Measurements from ENCODE around the gene MARCOL. TPM values are rescaled to one million over a fixed set of nuclear protein-coding genes. Genes with fewer than 3 reads are reported as not detected.
"Not testable (repeated sequence)": the region's sequence is repeated elsewhere in the genome, so short reads cannot be mapped to it uniquely, and the experiment has no call there.

Gene MARCOL
- total RNA-seq, 1 donor from 2014 or later: not detected

DNA sequence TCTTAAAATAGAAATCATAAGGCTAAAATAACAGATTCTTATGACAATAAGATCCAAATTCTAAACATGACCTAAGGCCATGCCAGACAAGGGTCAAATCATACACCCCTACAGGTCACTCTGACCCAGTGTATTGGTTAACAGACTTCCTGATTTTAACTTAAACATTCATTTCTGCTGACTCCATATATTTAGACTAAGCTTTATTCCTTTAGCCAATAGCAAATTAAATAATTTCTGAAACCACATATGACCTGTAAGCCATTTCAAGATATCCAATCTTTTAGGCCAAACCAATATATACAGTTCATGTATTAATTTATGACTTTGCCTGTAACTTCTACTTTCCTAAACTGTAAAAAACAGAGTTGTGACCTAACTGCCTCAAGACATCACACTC, 22.9 kb downstream of the MARCOL start:
- no peak for ATAC-seq
- DNase-seq (ENCODE audit: low spot score): no peak

DNA sequence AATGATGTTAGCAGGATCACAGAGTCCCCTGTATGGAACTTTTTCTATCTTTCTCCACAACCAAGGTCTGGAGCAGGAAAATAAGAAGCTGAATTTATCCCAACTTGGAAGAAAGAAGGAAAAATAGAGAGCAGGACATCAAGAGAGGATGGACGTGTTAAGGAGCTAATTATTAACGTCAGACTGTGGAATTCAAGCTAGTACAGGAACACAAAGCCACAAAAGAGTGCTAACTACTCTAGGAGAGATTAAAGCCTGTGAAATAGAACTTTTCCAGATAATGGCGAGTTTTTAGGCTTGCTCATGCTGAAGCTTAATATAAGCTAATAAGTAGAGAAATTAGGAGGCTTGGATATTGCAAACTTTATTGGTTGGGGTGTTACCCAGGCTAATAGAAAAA, 29.6 kb downstream of the MARCOL start:
- no peak for DNase-seq (ENCODE audit: low spot score)
- ATAC-seq: no peak

DNA sequence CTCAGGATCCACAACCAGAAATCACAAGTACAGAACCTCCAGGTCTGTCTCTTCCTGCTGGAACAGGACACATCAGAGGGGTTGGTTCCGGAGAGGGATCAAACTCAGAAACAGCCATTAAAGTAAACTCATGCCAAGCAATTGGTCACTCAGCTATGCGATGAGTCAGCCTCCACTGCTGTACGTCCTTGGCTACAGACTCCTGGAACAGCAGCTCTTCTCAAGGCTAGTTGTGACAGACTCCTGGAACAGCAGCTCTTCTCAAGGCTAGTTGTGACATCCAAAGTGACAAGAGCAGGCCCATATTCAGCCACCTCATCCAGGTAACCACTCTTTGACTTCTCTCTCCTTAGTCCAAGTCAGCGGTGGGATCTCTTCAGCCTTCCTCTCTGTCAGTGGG, 30.2 kb downstream of the MARCOL start, which contains the start of gene SPINK13:
SPINK13 (plus strand) TSS at position 229 of the 400 bp plus-strand sequence. CDS start 1,279 bp downstream, outside the sequence.
- no peak for DNase-seq (ENCODE audit: low spot score)

DNA sequence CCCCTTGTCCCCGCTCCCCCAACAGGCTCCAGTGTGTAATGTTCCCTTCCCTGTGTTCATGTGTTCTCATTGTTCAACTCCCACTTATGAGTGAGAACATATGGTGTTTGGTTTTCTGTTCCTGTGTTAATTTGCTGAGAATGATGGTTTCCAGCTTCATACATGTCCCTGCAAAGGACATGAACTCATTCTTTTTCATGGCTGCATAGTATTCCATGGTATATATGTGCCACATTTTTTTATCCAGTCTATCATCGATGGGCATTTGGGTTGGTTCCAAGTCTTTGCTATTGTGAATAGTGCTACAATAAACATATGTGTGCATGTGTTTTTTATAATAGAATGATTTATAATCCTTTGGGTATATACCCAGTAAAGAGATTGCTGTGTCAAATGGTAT, 36.8 kb downstream of the MARCOL start:
- ATAC-seq; DNase-seq (ENCODE audit: low spot score): not testable (repeated sequence)

More for the DNA sequence above, 30.2 kb downstream of the MARCOL start, which contains the start of gene SPINK13:
- no peak for ATAC-seq

DNA sequence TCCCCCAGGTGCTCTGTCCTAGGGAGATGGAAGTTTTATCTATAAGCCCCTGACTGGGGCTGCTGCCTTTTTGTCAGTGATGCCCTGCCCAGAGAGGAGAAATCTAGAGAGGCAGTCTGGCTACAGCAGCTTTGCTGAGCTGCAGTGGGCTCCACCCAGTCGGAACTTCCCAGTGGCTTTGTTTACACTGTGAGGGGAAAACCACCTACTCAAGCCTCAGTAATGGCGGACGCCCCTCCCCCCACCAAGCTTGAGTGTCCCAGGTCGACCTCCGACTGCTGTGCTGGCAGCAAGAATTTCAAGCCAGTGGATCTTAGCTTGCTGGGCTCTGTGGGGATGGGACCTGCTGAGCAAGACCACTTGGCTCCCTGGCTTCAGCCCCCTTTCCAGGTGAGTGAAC, 42.6 kb downstream of the MARCOL start:
- ATAC-seq; DNase-seq (ENCODE audit: low spot score): not testable (repeated sequence)

DNA sequence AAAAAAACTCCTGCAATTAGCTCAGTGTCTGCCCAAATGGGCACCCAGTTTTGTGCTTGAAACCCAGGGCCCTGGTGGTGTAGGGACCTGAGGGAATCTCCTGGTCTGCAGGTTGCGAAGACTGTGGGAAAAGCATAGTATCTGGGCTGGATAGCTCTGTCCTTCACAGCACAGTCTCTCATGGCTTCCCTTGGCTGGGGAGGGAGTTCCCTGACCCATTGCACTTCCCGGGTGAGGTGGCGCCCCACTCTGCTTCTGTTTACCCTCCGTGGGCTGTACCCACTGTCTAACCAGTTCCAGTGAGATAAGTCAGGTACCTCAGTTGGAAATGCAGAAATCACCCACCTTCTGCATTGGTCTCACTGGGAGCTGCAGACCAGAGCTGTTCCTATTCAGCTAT, 43.0 kb downstream of the MARCOL start:
- ATAC-seq; DNase-seq (ENCODE audit: low spot score): not testable (repeated sequence)

DNA sequence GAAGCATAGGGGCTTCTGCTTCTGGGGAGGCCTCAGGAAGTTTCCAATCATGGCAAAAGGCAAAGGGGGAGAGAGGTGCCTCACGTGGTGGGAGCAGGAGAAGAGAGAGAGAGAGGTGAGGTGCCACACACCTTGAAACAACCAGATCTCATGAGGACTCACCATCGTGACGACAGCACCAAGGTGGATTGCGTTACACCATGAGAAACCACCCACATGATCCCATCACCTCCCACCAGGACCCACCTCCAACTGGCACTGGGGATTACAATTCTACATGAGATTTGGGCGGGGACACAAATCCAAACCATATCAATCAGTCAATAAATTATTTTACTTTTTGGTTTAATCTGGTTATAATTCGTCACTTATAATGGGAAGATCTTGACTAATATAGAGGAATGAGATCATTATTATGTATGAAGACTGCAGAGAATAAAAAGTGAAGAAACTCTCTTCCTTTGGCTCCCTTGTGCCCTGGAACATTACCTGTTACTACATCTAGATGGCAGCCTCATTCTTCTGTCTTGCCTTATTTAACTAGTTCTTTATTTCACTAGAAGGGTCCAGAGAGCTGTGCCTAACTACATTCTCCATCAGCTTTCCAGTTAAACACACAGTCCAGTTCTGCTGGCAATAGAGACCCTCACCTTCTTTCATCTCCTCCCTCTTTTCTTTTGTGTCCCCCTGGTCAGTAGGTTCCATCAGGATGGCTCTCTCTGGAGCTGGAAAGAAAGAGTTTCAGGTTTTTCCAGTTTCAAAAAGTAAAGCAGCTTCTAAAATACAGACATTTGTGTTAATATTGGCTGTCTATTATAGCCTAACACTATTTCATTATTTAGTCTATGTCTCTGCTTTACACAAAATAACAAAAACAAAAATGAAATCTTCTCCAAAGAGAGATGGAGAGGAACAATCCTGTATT, 52.2 kb downstream of the MARCOL start:
- peak; percentile 65 for ATAC-seq
- no peak for DNase-seq (ENCODE audit: low spot score)

Other genes starting within 250 kb of the MARCOL start
- gene SPINK5, start 174.5 kb upstream of the MARCOL start, total RNA-seq: not detected
- not detected for gene SPINK14, start 70.0 kb upstream of the MARCOL start, total RNA-seq
- gene SPINK6, start 35.5 kb upstream of the MARCOL start, total RNA-seq: not detected
- gene SPINK13, start 30.3 kb downstream of the MARCOL start, total RNA-seq: not detected
- gene SPINK7, start 73.9 kb downstream of the MARCOL start, total RNA-seq: not detected
- not detected for gene SPINK9, start 97.0 kb downstream of the MARCOL start, total RNA-seq
- gene FBXO38, start 145.4 kb downstream of the MARCOL start, total RNA-seq: 23.9 TPM

Measured in left lobe of liver (tissue), 2 donors.